K562 (cell line): ENCODE data around the gene VPS26A. TPM values are rescaled to one million over a fixed set of nuclear protein-coding genes. Genes with fewer than 3 reads are reported as not detected.

Source experiments
- ATAC-seq: fragments of 200-7000 bp; cut with Tn5 transposase; 3 replicates; pipeline ENCODE4 v1.9.1; 2020; ENCODE audit warnings: moderate library complexity
- BruUV-seq: library from RNA; stranded (reverse); fragments of 400-500 nt; replicated peaks from 2 replicates; lab custom pipeline; 2021; lab: Mats Ljungman, UMichigan
- CTCF ChIA-PET: fragments of 300-600 bp; formaldehyde crosslinking; extraction: SDS; loops from one replicate; lab custom pipeline; 2021; ENCODE audit warnings: low intra/inter-chr PET ratio; lab: Yijun Ruan, JAX
- POLR2A ChIA-PET: fragments of 300-600, 350-650 bp; sonication (Branson Sonifier 250); formaldehyde crosslinking; extraction: SDS; loops from one replicate; lab custom pipeline; 2021; ENCODE audit warnings: antibody characterized with exemption, inconsistent platforms; lab: Yijun Ruan, JAX
- DNase-seq, 4 experiments: peaks; one replicate each; pipeline versions ENCODE4 v3.0.0 to v3.0.0-alpha.2; 2011 to 2018; ENCODE audit warnings: low spot score in 3 of 4, mixed read lengths in 3 of 4; ENCODE audit errors: extremely low read depth in 1 of 4
- FAIRE-seq: peaks from 2 replicates; lab custom pipeline; 2011; peaks lifted over from hg19 to GRCh38; lab: Jason Lieb, UNC
- H2AFZ ChIP-seq: 2 replicates; pipeline ENCODE4 v1.6.0; 2011; ENCODE audit warnings: low read depth, low read length, control low read depth, inconsistent platforms
- H3K27ac ChIP-seq: fragments of 200-600 bp; 3 replicates; pipeline ENCODE4 v1.8.0; 2011; ENCODE audit warnings: low read depth, mild to moderate bottlenecking, control low read depth, inconsistent platforms, low read length, moderate library complexity, mixed read lengths; ENCODE audit errors: extremely low read depth
- H3K27me3 ChIP-seq, 2 experiments: fragments of 300-600 bp in 1 of 2; 2 replicates in 1 of 2; 3 replicates in 1 of 2; pipeline versions ENCODE4 v1.6.0 to v1.8.0; 2011; ENCODE audit warnings: inconsistent platforms in 2 of 2, low read length in 2 of 2, mild to moderate bottlenecking in 1 of 2, mixed read lengths in 1 of 2, moderate library complexity in 1 of 2; ENCODE audit not compliant: control insufficient read depth in 2 of 2, insufficient read depth in 2 of 2
- H3K36me3 ChIP-seq: fragments of 300-600 bp; 3 replicates; pipeline ENCODE4 v1.8.0; 2011; ENCODE audit warnings: mild to moderate bottlenecking, low read length, inconsistent platforms; ENCODE audit not compliant: control insufficient read depth, insufficient read depth
- H3K4me1 ChIP-seq, 2 experiments: fragments of 200-600 bp in 1 of 2; replicated peaks in 1 of 2; 2 replicates in 1 of 2; 3 replicates in 1 of 2; pipeline versions ENCODE4 v1.5.1 to v1.8.0; 2011; ENCODE audit warnings: inconsistent platforms in 2 of 2, low read length in 2 of 2, mild to moderate bottlenecking in 1 of 2, mixed read lengths in 1 of 2, moderate library complexity in 1 of 2; ENCODE audit not compliant: control insufficient read depth in 2 of 2, insufficient read depth in 2 of 2
- H3K4me2 ChIP-seq: 2 replicates; pipeline ENCODE4 v1.6.1; 2011; ENCODE audit warnings: low read length, control low read depth, inconsistent platforms, mixed read lengths; ENCODE audit not compliant: insufficient read depth
- H3K4me3 ChIP-seq: fragments of 200-600 bp; sonication (generic), shearing (Covaris generic); 2 replicates; pipeline ENCODE4 v1.5.1; 2016; ENCODE audit warnings: control low read depth, inconsistent platforms
- H3K79me2 ChIP-seq: fragments of 200-600 bp; 3 replicates; pipeline ENCODE4 v1.8.0; 2011; ENCODE audit warnings: low read length, inconsistent platforms; ENCODE audit not compliant: control insufficient read depth, insufficient read depth
- H3K9ac ChIP-seq, 2 experiments: 2 replicates each; pipeline versions ENCODE4 v1.6.0 to v1.6.1; 2011; ENCODE audit warnings: low read depth in 2 of 2, low read length in 2 of 2, control low read depth in 1 of 2, inconsistent platforms in 1 of 2, mild to moderate bottlenecking in 1 of 2, mixed read lengths in 1 of 2; ENCODE audit not compliant: insufficient read depth in 1 of 2
- H3K9me1 ChIP-seq: one replicate; pipeline ENCODE4 v1.6.0; 2011; ENCODE audit warnings: inconsistent platforms, mild to moderate bottlenecking, low read length, moderate library complexity; ENCODE audit not compliant: control insufficient read depth, insufficient read depth
- H3K9me3 ChIP-seq: replicated peaks from 2 replicates; pipeline ENCODE4 v1.5.1; 2011; ENCODE audit warnings: low read depth, low read length, inconsistent platforms; ENCODE audit not compliant: control insufficient read depth, insufficient read depth
- H4K20me1 ChIP-seq: replicated peaks from 2 replicates; pipeline ENCODE4 v1.6.1; 2011; ENCODE audit warnings: low read length, inconsistent platforms, mixed read lengths; ENCODE audit not compliant: control insufficient read depth, insufficient read depth
- AFF4 ChIP-seq: sonication (generic); formaldehyde crosslinking; IDR thresholded peaks from 2 replicates; pipeline ENCODE4 v1.8.0; 2023; ENCODE audit warnings: mild to moderate bottlenecking, missing genetic modification reagents
- BHLHE40 ChIP-seq: IDR thresholded peaks from 2 replicates; pipeline ENCODE4 v1.6.1; 2011; ENCODE audit warnings: low read length, improper control_type of control experiment
- BRD4 ChIP-seq: fragments of 200-600 bp; sonication (generic); IDR thresholded peaks from 2 replicates; pipeline ENCODE4 v1.6.1; 2017; ENCODE audit warnings: inconsistent platforms
- BRD9 ChIP-seq: fragments of 450-650 bp; IDR thresholded peaks from 2 replicates; pipeline ENCODE4 v1.6.1; 2018; ENCODE audit warnings: low read depth; ENCODE audit not compliant: partially characterized antibody
- GATAD2B ChIP-seq: fragments of 450-650 bp; IDR thresholded peaks from 2 replicates; pipeline ENCODE4 v1.6.1; 2017; ENCODE audit warnings: mild to moderate bottlenecking, borderline replicate concordance
- HDAC1 ChIP-seq, 2 experiments: fragments of 450-650 bp; IDR thresholded peaks; 2 replicates each; pipeline ENCODE4 v1.6.1; 2016 to 2017; ENCODE audit warnings: inconsistent platforms in 1 of 2, mild to moderate bottlenecking in 1 of 2, moderate library complexity in 1 of 2
- ILK ChIP-seq: fragments of 450-650 bp; IDR thresholded peaks from 2 replicates; pipeline ENCODE4 v1.6.1; 2016; ENCODE audit warnings: missing genetic modification characterization, low read depth, mild to moderate bottlenecking, missing compliant biosample characterization, moderate library complexity, borderline replicate concordance
- L3MBTL2 ChIP-seq: fragments of 450-650 bp; IDR thresholded peaks from 2 replicates; pipeline ENCODE4 v1.6.1; 2016; ENCODE audit warnings: mild to moderate bottlenecking, moderate library complexity
- MAZ ChIP-seq, 2 experiments: fragments of 450-650 bp in 1 of 2; sonication (generic) in 1 of 2; formaldehyde crosslinking; IDR thresholded peaks in 1 of 2; conservative IDR thresholded peaks in 1 of 2; 2 replicates each; pipeline versions ENCODE4 v1.4.0 to v1.5.0; 2020; ENCODE audit warnings: mild to moderate bottlenecking in 1 of 2, missing genetic modification reagents in 1 of 2
- MYBL2 ChIP-seq, 2 experiments: fragments of 450-650 bp in 1 of 2; sonication (generic) in 1 of 2; formaldehyde crosslinking in 1 of 2; IDR thresholded peaks; 2 replicates each; pipeline versions ENCODE4 v1.6.1 to v1.8.1; 2017 to 2022; ENCODE audit warnings: borderline replicate concordance in 1 of 2, inconsistent platforms in 1 of 2, low read depth in 1 of 2, mild to moderate bottlenecking in 1 of 2, missing genetic modification reagents in 1 of 2, moderate library complexity in 1 of 2
- SMARCA4 ChIP-seq: fragments of 450-650 bp; IDR thresholded peaks from 2 replicates; pipeline ENCODE4 v1.6.1; 2016
- TBL1XR1 ChIP-seq, 2 experiments: IDR thresholded peaks; 2 replicates each; pipeline ENCODE4 v1.6.1; 2012; ENCODE audit warnings: improper control_type of control experiment in 2 of 2, low read length in 2 of 2, mild to moderate bottlenecking in 1 of 2
- TEAD4 ChIP-seq, 2 experiments: sonication (generic) in 1 of 2; formaldehyde crosslinking in 1 of 2; IDR thresholded peaks; 2 replicates each; pipeline versions ENCODE4 v1.6.1 to v1.8.0; 2012 to 2022; ENCODE audit warnings: borderline replicate concordance in 1 of 2, inconsistent platforms in 1 of 2, low read length in 1 of 2, mild to moderate bottlenecking in 1 of 2, missing genetic modification reagents in 1 of 2
- ZC3H4 ChIP-seq: sonication (generic); formaldehyde crosslinking; IDR thresholded peaks from 2 replicates; pipeline ENCODE4 v1.9.0; 2021; ENCODE audit warnings: missing genetic modification reagents, borderline replicate concordance
- WGBS: fragments of 100-300 bp; shearing (Covaris generic); methylation state at CpG from one replicate; pipeline ENCODE4 v1.1.6; 2016; ENCODE audit warnings: low coverage, mixed read lengths; ENCODE audit not compliant: insufficient coverage; ENCODE audit errors: missing lambda C conversion rate; 5-methylcytosine and 5-hydroxymethylcytosine counted together
- in situ Hi-C: fragments of 300-500 bp; cut with MboI; formaldehyde crosslinking; loops from 4 replicates; pipeline ENCODE4 v1.15.0; 2018; ENCODE audit warnings: inconsistent platforms, mixed read lengths
- intact Hi-C: fragments of 100-400 bp; cut with micrococcal nuclease; formaldehyde crosslinking; loops from 2 replicates; pipeline ENCODE4 v1.14.2; 2022
- polyA plus RNA-seq, 8 experiments: library from polyadenylated mRNA; depleted of rRNA in 4 of 8; stranded (reverse) in 5 of 8; unstranded in 3 of 8; fragments of >200 nt; fragmentation: Nextera tagmentation in 2 of 8; fragmentation: Illumina TruSeq in 1 of 8; extraction: Ambion mirVana in 2 of 8; extraction: Trizol in 1 of 8; gene quantifications; 2 replicates each; pipeline versions ENCODE4 v1.2.1 to v1.2.3, GENCODE V29; 2011 to 2014; ENCODE audit warnings: inconsistent platforms in 1 of 8, missing spikeins in 1 of 8
- total RNA-seq, 7 experiments: library from RNA; depleted of rRNA in 6 of 7; stranded (reverse); fragments of >200 nt in 6 of 7; fragmentation: Illumina TruSeq in 2 of 7; extraction: Trizol in 2 of 7; gene quantifications; 2 replicates each; pipeline versions ENCODE4 v1.2.1 to v1.2.3, GENCODE V29; 2011 to 2021; ENCODE audit warnings: low replicate concordance in 1 of 7

Gene VPS26A
- total and polyA plus RNA-seq, 9 of the 15 experiments (the other 6 are each of a cell fraction or from before 2014, with no cell fraction given) = 47.1 to 137 (median 69.3) TPM

DNA sequence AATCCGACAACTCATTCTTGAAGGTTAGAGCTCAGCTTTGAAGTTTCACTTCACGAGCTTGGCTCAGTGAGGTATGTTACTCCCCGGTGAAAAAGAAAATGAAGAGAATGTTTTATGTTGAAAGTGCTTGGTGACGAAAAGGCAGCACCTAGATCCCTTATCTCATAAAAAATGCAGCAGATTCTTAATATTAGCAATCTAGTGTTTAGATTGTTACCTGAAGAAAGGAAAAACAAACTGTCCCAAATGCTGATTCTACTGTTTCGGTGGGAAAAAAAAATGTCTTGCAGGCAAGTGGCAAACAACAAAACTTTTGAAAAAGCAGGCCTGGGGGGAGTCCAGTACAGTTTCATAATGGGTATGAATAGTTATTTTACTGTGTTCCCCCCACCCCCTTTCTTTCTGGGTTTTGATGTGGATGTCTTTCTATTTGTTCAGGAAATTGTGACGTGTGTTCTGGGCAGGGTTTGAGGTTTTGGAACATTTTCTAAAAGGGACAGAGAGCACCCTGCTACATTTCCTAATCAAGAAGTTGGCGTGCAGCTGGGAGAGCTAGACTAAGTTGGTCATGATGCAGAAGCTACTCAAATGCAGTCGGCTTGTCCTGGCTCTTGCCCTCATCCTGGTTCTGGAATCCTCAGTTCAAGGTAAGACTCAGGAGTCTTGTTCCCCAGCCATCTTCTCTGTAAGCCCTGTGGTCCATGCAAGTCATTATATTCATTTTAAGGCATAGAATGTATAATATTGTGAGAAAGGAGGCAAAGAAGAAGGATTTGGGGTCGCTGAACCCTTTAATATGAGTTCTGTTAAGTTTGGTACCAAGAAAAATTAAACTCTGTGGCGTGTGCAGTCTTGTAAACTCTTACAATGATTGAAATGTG, 36.1 kb upstream of the VPS26A start, which contains the start of gene SRGN:
Gene SRGN (plus strand): TSS at position 514 of the 881 bp plus-strand sequence. CDS start 55 bp downstream, at position 569.
- ATAC-seq = peak; percentile 70
- Histone ChIP-seq H3K9me3 (no peaks in the 10 kb centered on the region), H3K79me2 (peaks cover 51% of the 10 kb centered on the region), H3K4me1 (peaks cover 3 to 28% of the 10 kb centered on the region in 2 experiments; a peak in 4 of 5 replicates), H3K36me3 (peaks cover 6% of the 10 kb centered on the region; the same call in 1 of the 3 replicates), H3K9me1 (no peaks in the 10 kb centered on the region), H3K27ac (peak within 1 kb of the TSS; percentile 89), H2AFZ (peak within 1 kb of the TSS; percentile 100), H3K27me3 (no peaks in the 10 kb centered on the region), H3K4me3 (peak within 1 kb of the TSS; percentile 51), H3K4me2 (peak within 1 kb of the TSS; percentile 95), H4K20me1 (no peaks in the 10 kb centered on the region), H3K9ac (peak within 1 kb of the TSS; percentile 91 to 92)
- ChIA-PET POLR2A (interaction anchor here (0.6 to 2.1 kb wide), 12 partner anchors 8 to 76 kb away, joined by 3 to 9 read pairs (median 4); no protein-coding TSS in a partner anchor), CTCF (interaction anchor here (0.6 to 1.6 kb wide), 2 partner anchors 48 to 84 kb away, joined by 3 to 5 read pairs; no protein-coding TSS in a partner anchor)
- BruUV-seq = no TSS peak
- in situ Hi-C loops (no loop called here), intact Hi-C loops (loop anchor here (2.0 kb wide), 2 partner anchors 37 to 131 kb away; partner anchors contain the start of genes DDX21 and VPS26A)
- WGBS = 5% methylated on average over 10 of the region's 10 CpGs
- DNase-seq = peak in 3 of 4 experiments; percentile 27 to 90 (median 79)
- FAIRE-seq = peak; percentile 75
- peak; percentile 56 for TF ChIP-seq GATAD2B
- no peak for TF ChIP-seq ZC3H4 (CRISPR knock-in tag)
- TF ChIP-seq BRD9 = peak; percentile 86
- peak; percentile 66; the same call in 1 of the 2 replicates for TF ChIP-seq BRD4
- peak in 1 of 2 experiments; percentile 58; a peak in 1 of 4 replicates for TF ChIP-seq TBL1XR1 (IDR thresholded peaks at IDR 0.05; ENCODE audit: low read length in 2 of 2)
- TF ChIP-seq L3MBTL2 = peak; percentile 34; the same call in 1 of the 2 replicates
- peak; percentile 65 for TF ChIP-seq SMARCA4
- peak in 1 of 2 experiments; percentile 58; a peak in 2 of 4 replicates for TF ChIP-seq MAZ (CRISPR knock-in tag; conservative IDR thresholded peaks at IDR 0.05 in 1 of 2, IDR thresholded peaks at IDR 0.05 in 1 of 2)
- no peak for TF ChIP-seq MYBL2 (IDR thresholded peaks at IDR 0.05; ENCODE audit: low read depth)
- no peak for TF ChIP-seq MYBL2 (CRISPR knock-in tag; IDR thresholded peaks at IDR 0.05; ENCODE audit: borderline replicate concordance)
- no peak; the same call in 1 of the 2 replicates for TF ChIP-seq AFF4 (CRISPR knock-in tag)
- TF ChIP-seq BHLHE40 = 0 out of 2 replicates have a peak, but pooled peaks have one; percentile 12
- TF ChIP-seq ILK = no peak
- TF ChIP-seq HDAC1 (IDR thresholded peaks at IDR 0.05) = peak in 1 of 2 experiments; percentile 42; a peak in 1 of 4 replicates
- peak; percentile 41; the same call in 1 of the 2 replicates for TF ChIP-seq TEAD4 (IDR thresholded peaks at IDR 0.05; ENCODE audit: low read length)
- TF ChIP-seq TEAD4 (CRISPR knock-in tag; IDR thresholded peaks at IDR 0.05; ENCODE audit: borderline replicate concordance) = no peak
